Prostate gland (tissue), 2 donors: Measurements from ENCODE around the gene TRIM67.

ENCODE experiments used
- POLR2A ChIP-seq: fragments of 450-650 bp; IDR thresholded peaks from one replicate; pipeline ENCODE4 v1.6.1; 2016; ENCODE audit warnings: antibody characterized with exemption, mild to moderate bottlenecking
- POLR2AphosphoS5 ChIP-seq: sonication (generic); formaldehyde crosslinking; IDR thresholded peaks from one replicate; pipeline ENCODE4 v1.6.1; 2017; ENCODE audit warnings: antibody characterized with exemption
- TF ChIP-seq, protein P1 (sequence below), 4 experiments: fragments of 200-600 bp in 2 of 4; fragments of 450-650 bp in 2 of 4; sonication (generic) in 2 of 4; IDR thresholded peaks; 1 replicate in 3 of 4; 2 replicates in 1 of 4; pipeline ENCODE4 v1.5.1; 2016 to 2019; ENCODE audit warnings: antibody characterized with exemption in 4 of 4, mild to moderate bottlenecking in 2 of 4, moderate library complexity in 2 of 4

DNA sequence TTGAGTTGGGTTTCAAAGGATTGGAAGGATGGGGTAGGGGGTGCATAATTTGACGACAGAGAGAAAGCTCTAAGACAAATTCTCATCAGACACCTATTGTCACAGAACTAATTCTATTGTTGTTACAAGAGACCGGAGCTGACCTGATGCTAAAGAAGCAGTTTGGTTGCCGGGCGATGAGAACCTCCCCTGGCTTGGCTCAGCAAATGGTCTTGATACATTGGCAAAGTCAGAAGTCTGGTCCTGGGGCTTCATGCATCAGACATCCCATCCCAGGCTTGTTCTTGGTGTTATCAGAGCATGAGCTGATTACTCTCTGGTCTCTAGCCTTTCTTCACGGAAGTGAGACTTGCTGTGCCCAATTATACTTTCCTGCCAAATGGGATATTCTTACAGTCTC lies 15.4 kb downstream of the TRIM67 start:
- TF ChIP-seq, protein P1, sequence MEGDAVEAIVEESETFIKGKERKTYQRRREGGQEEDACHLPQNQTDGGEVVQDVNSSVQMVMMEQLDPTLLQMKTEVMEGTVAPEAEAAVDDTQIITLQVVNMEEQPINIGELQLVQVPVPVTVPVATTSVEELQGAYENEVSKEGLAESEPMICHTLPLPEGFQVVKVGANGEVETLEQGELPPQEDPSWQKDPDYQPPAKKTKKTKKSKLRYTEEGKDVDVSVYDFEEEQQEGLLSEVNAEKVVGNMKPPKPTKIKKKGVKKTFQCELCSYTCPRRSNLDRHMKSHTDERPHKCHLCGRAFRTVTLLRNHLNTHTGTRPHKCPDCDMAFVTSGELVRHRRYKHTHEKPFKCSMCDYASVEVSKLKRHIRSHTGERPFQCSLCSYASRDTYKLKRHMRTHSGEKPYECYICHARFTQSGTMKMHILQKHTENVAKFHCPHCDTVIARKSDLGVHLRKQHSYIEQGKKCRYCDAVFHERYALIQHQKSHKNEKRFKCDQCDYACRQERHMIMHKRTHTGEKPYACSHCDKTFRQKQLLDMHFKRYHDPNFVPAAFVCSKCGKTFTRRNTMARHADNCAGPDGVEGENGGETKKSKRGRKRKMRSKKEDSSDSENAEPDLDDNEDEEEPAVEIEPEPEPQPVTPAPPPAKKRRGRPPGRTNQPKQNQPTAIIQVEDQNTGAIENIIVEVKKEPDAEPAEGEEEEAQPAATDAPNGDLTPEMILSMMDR (IDR thresholded peaks at IDR 0.05): no peak
- TF ChIP-seq POLR2A (no peak), POLR2AphosphoS5 (no peak)
